HG03565 (cell line): ENCODE data around the gene ZDHHC20.

ENCODE experiments used
- ATAC-seq: cut with Tn5 transposase; IDR thresholded peaks from one replicate; pipeline ENCODE4 v1.9.1; 2021; ENCODE audit warnings: mild to moderate bottlenecking, moderate library complexity; ENCODE audit not compliant: unreplicated experiment

The ZDHHC20 gene

GRCh38 chr13:21364357-21364756, 94.7 kb downstream of the ZDHHC20 start:
- no peak for ATAC-seq

GRCh38 chr13:21362741-21363140, 96.4 kb downstream of the ZDHHC20 start:
- no peak for ATAC-seq

DNA sequence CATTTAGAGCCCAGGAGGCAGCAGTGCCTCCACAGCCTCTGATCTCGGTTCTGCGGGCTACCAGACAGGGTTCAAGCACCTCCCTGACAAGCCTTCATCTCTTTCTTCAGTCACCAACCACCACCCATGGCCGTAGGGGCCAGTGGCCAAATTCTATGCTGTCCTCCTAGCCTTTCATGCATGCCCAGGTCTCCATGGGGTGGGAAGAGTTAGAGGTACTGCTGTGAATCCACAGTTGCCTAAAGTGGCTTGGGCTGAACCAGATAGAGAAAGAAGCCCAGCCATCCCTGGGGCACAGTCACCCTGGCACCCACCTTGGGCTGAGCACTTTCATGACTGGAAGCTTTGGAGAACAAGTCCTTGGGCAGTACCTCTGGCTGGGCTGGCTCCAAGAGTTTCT, 97.4 kb downstream of the ZDHHC20 start:
- ATAC-seq, result no peak

DNA sequence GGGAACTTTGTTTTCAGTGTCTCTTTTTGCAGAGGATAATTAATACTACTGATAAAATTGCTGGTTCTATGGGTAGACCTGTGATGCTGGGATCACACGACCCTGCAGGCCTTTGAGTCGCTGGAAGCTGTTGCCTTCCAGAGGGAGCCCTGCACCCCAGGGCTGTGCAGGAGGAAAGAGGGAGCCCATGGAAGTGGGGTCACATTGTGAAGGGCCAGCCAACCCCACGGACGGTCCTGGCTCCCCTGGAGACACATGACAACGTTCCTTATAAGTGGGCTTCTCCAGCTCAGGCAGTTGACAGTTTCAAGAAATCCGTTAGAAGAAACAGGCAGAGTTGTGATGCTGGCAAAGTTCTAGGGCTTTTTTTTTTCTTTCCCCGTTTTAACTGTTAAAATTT, 98.0 kb downstream of the ZDHHC20 start:
- ATAC-seq, result no peak

- no peak for ATAC-seq
Observed at GRCh38 chr13:21360463-21360862, 98.6 kb downstream of the ZDHHC20 start.

DNA sequence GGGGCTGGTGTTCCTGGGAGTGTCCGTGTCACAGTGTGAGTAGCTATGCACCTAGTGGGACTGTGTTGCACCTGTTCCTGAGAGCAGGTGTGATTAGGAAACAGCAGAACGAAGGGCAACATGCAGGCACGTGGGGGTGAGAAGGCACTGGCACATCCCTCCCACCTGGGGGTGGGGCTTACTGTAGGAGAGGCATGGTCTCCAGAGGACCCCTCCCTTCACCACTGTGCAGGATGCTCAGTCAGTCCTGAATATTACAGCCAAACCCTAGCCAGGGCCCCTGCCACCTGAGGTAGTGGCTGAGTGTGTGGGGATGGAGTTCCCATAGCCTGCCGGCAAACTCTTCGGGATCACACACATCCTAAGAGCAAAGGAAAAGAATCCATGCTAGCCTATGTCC, 99.2 kb downstream of the ZDHHC20 start:
- no peak for ATAC-seq

DNA sequence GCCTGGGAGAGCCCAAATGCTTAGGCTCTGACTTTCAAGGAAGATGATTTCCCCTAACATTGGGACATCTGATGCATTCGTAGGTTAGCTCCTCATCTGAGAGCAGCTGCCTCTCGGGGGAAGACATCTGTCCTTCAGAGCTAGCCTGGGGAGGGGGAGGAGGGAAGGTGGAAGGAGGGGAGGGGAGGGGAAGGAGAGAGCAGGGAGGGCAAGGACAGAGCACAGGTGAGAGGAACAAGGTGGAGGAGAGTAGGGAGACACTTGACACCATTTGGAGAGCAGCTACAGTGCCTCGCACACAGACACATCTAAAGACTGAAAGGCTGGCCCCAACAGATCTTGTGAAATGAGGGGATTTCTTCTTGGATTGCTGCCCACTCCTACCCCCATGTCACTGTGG, 103.8 kb downstream of the ZDHHC20 start:
- no peak for ATAC-seq

GRCh38 chr13:21354721-21355120, 104.4 kb downstream of the ZDHHC20 start:
- ATAC-seq, result no peak

- ATAC-seq, result no peak
Observed at GRCh38 chr13:21348488-21349120, 110.5 kb downstream of the ZDHHC20 start.

DNA sequence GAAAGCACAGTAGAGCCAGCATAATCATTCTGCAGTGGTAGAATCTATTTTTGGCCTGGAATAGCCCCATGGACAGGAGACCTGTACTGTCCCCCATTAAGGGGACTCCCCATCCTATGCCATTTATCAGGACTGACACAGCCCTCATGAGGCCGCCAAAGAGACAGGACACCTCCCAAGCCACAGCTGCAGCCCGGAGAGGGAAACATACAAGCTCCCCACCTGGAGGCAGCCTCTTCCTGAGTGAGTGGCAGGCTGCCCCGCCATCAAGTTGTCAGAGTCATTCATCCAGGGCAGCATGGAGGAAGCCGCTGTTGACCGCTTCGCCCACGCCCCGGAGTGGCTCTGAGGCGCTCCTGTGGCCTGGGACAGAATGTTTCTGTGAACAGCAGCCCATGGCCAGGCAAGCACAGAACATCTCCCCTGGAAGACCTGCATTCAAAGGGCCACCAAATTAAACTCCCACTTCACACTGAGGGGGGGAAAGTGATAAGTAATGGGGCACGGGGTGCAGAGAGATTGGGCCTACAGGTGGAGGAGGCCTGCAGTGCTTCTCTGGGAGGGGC, 111.3 kb downstream of the ZDHHC20 start:
- no peak for ATAC-seq

GRCh38 chr13:21344662-21345176, 114.4 kb downstream of the ZDHHC20 start:
- no peak for ATAC-seq

DNA sequence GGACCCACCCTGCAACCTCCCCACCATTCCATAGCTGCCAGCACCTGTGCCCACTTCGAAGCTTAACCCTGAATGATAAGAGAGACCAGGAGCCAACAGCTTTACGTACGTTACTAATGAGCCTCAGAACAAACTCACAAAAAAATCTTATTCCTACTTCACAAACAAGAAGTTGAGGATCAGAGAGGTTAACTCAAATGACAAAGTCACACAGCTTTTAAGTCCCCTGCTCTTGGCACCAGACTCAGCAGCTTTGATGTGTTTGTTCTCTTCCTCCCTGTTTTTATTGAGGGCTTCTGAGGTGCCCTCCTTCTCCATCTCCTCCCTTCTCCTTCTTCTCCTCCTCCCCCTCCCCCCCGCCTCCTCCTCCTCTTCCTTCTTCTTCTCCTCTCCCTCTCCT, 115.4 kb downstream of the ZDHHC20 start:
- ATAC-seq, result no peak

- no peak for ATAC-seq
Observed at GRCh38 chr13:21342699-21343442, 116.2 kb downstream of the ZDHHC20 start.

DNA sequence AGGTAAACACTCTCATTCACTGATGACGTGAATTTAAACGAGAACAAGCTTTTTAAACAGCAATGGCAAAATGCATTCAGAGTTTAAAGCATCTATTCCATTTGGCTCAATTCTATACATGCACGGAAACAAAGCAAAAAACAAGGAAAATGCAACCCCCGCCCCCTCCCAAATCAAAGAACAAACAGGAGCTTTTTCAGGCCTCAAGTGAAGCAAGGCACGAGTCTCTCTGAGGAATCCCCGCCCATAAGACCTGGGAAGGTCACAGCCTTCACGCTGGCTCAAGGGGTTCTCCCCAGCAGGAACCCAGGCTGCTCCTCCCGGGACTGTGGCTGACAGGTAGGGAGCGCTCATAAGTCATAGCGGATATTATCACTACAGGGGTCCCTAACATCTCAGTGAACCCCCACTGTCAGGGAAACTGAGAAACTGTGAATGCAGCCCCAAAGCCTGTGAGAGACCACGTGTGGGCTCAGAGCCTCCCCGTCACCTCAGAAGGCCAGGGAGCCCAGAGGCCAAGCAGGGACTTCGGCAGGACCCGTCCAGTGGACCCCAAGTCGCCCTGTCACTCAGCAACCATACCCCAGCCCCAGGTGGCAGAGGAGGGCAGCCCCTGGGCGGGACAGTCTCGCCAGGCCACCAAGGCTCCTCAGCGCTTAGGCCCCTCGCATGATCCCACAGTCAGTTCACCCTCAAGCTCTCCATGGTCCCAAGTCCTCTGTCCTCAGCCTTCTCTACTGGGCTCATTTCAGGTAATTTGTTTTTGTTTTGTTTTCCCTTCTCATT, 117.3 kb downstream of the ZDHHC20 start:
- no peak for ATAC-seq

GRCh38 chr13:21338639-21339278, 120.3 kb downstream of the ZDHHC20 start:
- no peak for ATAC-seq

DNA sequence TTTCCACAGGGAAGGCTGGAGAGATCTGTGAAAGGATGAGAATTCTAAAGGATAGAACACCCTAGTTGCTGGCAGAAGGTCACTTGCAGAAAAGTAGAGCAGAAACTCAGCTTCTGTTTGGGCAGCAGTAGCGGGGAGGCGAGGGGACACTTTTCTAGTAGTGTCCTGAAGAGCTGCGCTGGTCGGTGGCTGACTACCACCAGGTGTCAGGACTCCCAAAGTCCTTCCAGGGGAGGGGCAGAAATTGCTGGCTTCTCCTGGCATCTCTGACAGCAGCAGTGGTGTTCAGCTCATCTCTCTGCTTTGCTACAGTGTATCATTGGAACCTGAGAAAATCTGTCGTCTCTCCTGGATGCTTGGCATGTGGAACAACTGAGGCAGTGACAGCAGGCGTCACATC, 120.9 kb downstream of the ZDHHC20 start:
- ATAC-seq, result no peak

GRCh38 chr13:21336609-21337349, 122.3 kb downstream of the ZDHHC20 start:
- ATAC-seq, result no peak

DNA sequence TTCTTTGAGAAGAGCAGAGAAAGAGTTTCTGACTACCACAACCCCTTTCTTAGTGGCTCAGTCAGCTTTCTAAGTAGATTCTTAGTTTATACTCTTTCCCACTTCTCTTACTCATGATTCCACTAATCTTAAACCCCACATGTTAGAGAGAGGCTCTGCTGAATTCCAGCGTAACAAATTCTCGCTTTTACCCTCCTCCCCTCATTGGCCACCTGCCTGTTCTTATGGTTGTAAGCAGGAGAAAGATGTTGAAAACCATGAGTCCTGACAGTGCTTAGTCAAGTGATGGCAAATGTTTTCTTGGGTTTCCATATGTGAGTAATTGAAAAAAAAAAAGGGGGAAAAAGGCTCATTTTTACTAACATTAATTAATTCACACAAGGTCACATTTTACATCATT, 125.9 kb downstream of the ZDHHC20 start:
- ATAC-seq, result no peak

- ATAC-seq, result peak; percentile 83
Observed at GRCh38 chr13:21330126-21330861, 128.8 kb downstream of the ZDHHC20 start.
